ENCODE measurements around the gene PLCL1. TPM values are rescaled to one million over a fixed set of nuclear protein-coding genes. Genes with fewer than 3 reads are reported as not detected.

The PLCL1 gene
- total RNA-seq, 1 experiment from 2014 or later: 0.07 TPM

GRCh38 chr2:198004173-198004572, 199.8 kb downstream of the PLCL1 start:
- Histone ChIP-seq H3K9ac (ENCODE audit: low read length) (no peak overlapping the region), H4K20me1 (ENCODE audit: insufficient read depth) (no peaks in the 10 kb centered on the region; the same call in 1 of the 2 replicates), H3K4me2 (ENCODE audit: low read length) (no peak overlapping the region), H3K27ac (ENCODE audit: low read depth, low read length) (no peak overlapping the region), H3K4me1 (ENCODE audit: control insufficient read depth in 1 of 2, insufficient read depth in 2 of 2, low read length in 2 of 2) (no peaks in the 10 kb centered on the region), H2AFZ (ENCODE audit: low read depth, low read length, poor library complexity, severe bottlenecking) (no peak overlapping the region), H3K79me2 (ENCODE audit: insufficient read depth, low read length) (no peaks in the 10 kb centered on the region), H3K9me3 (ENCODE audit: control insufficient read depth in 1 of 2, insufficient read depth in 1 of 2, low read depth in 1 of 2, low read length in 2 of 2) (no peaks in the 10 kb centered on the region), H3K36me3 (ENCODE audit: control insufficient read depth in 1 of 2, insufficient read depth in 2 of 2, low read length in 2 of 2) (no peaks in the 10 kb centered on the region), H3K9me2 (ENCODE audit: insufficient read depth) (no peaks in the 10 kb centered on the region), H3K27me3 (ENCODE audit: insufficient read depth, low read length) (peaks cover 8% of the 10 kb centered on the region), H3K4me3 (replicated peaks in 1 of 2; ENCODE audit: low read depth in 1 of 2, low read length in 2 of 2) (no peak overlapping the region)
- RAD21 ChIA-PET (ENCODE audit: low non-redundant PET in 1 of 2, low total read pairs in 2 of 2, uncharacterized antibody in 2 of 2, unreplicated experiment in 2 of 2): no interaction called here
- no peak for TF ChIP-seq SRF (IDR thresholded peaks at IDR 0.05; ENCODE audit: low read depth)
- no peak for TF ChIP-seq CTCF (IDR thresholded peaks at IDR 0.05 in 2 of 3, conservative IDR thresholded peaks at IDR 0.05 in 1 of 3; ENCODE audit: borderline replicate concordance in 1 of 3, insufficient read depth in 1 of 3, low read depth in 2 of 3, low read length in 2 of 3)
- TF ChIP-seq SP1 (IDR thresholded peaks at IDR 0.05; ENCODE audit: low read depth): no peak
- no peak for TF ChIP-seq EGR1 (IDR thresholded peaks at IDR 0.05; ENCODE audit: low read depth)
- TF ChIP-seq POLR2A (IDR thresholded peaks at IDR 0.05; ENCODE audit: borderline replicate concordance, extremely low read depth, insufficient read depth, insufficient read length): no peak
- TF ChIP-seq ELF1 (IDR thresholded peaks at IDR 0.05; ENCODE audit: borderline replicate concordance, low read depth): no peak
- TF ChIP-seq ATF3 (IDR thresholded peaks at IDR 0.05): no peak
- TF ChIP-seq EZH2 (IDR thresholded peaks at IDR 0.05): no peak
- no peak for TF ChIP-seq ZBTB33 (IDR thresholded peaks at IDR 0.05; ENCODE audit: extremely low read depth, insufficient replicate concordance, low read length)
- TF ChIP-seq FOSL1 (IDR thresholded peaks at IDR 0.05; ENCODE audit: low read depth): no peak
- TF ChIP-seq CEBPB (IDR thresholded peaks at IDR 0.05; ENCODE audit: low read depth): no peak
- no TSS peak for BruUV-seq (replicated peaks)
- ATAC-seq: no peak
- DNase-seq (ENCODE audit: low read depth, low spot score): no peak
- POLR2A ChIA-PET: no interaction called here
- intact Hi-C loops (cut with micrococcal nuclease): no loop called here
- CTCF ChIA-PET: no interaction called here

Measured in HCT116 (cell line).